GM13976 (cell line): Measurements from ENCODE around the gene SPTBN1.

ENCODE experiments used
- DNase-seq: peaks from one replicate; pipeline ENCODE4 v3.0.0; 2012; ENCODE audit warnings: low spot score
- in situ Hi-C: fragments of 300-500 bp; cut with MboI; formaldehyde crosslinking; loops from one replicate; pipeline ENCODE4 v1.12.0; 2022; ENCODE audit warnings: low sequenced_read_pairs, mixed read lengths, inconsistent platforms; ENCODE audit not compliant: unreplicated experiment
- TF ChIP-seq, protein P1 (sequence below): IDR thresholded peaks from 2 replicates; pipeline ENCODE4 v1.5.1; 2012; ENCODE audit warnings: borderline replicate concordance, mild to moderate bottlenecking; ENCODE audit not compliant: insufficient read depth; ENCODE audit errors: extremely low read depth, missing control alignments, control extremely low read depth

The SPTBN1 gene

DNA sequence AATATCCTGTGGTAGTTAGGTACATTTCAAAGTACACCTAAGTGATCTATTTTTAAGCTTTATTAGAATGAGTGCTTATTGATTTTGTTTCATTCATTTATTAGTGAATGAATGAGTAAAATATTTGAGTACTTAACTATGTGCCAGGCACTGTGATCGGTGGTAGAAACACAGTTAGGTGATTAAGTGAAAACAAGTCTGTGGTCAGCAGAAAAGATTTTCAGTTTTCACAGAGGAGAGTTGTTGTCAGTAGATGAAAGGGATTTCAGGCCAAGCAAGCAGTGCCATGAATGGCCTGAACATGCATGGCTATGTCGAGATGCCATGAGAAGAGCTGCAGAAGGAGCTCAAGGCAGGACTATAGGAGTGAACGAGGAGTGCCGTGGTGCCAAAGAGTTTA is 85.9 kb downstream of the SPTBN1 start:
- in situ Hi-C loops: no loop called here
- TF ChIP-seq, protein P1, sequence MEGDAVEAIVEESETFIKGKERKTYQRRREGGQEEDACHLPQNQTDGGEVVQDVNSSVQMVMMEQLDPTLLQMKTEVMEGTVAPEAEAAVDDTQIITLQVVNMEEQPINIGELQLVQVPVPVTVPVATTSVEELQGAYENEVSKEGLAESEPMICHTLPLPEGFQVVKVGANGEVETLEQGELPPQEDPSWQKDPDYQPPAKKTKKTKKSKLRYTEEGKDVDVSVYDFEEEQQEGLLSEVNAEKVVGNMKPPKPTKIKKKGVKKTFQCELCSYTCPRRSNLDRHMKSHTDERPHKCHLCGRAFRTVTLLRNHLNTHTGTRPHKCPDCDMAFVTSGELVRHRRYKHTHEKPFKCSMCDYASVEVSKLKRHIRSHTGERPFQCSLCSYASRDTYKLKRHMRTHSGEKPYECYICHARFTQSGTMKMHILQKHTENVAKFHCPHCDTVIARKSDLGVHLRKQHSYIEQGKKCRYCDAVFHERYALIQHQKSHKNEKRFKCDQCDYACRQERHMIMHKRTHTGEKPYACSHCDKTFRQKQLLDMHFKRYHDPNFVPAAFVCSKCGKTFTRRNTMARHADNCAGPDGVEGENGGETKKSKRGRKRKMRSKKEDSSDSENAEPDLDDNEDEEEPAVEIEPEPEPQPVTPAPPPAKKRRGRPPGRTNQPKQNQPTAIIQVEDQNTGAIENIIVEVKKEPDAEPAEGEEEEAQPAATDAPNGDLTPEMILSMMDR: no peak
- no peak for DNase-seq

DNA sequence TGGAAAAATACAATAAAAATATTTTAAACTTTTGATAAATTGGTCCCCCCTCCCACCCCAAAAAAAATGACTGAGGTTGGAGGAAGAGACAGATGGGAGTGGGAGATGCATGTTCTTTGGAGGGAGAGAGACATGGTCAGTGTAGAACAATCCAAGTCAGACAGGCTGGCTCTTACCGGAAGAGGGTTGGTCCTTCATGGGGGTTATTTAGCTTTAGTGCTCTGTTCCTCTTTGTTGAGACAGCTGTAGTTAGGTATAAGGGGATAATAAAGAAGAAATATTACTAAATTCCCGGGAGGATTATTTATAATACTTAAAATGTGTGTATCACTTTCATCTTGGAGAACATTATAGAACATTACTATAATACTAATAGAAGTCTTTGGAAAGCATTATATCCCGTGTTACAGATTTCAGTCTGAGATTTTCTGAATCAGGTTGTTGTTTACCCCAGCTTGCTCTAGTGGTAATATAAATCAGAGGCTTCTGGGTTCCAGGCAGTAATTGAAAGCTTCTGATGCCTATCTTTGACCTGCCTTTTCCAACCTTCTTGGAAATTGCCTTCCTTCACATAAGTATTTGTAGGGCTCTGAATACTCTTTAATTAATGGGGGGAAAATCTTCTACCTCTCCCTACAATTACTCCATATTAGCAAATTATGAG is 87.7 kb downstream of the SPTBN1 start:
- TF ChIP-seq, protein P1: no peak
- DNase-seq: no peak
- in situ Hi-C loops: no loop called here

- in situ Hi-C loops: no loop called here
- no peak for DNase-seq
- TF ChIP-seq, protein P1: no peak
Measured at GRCh38 chr2:54545702-54546450, 89.7 kb downstream of the SPTBN1 start.

GRCh38 chr2:54546518-54546917 is 90.4 kb downstream of the SPTBN1 start:
- DNase-seq: no peak
- in situ Hi-C loops: no loop called here
- TF ChIP-seq, protein P1: no peak

DNA sequence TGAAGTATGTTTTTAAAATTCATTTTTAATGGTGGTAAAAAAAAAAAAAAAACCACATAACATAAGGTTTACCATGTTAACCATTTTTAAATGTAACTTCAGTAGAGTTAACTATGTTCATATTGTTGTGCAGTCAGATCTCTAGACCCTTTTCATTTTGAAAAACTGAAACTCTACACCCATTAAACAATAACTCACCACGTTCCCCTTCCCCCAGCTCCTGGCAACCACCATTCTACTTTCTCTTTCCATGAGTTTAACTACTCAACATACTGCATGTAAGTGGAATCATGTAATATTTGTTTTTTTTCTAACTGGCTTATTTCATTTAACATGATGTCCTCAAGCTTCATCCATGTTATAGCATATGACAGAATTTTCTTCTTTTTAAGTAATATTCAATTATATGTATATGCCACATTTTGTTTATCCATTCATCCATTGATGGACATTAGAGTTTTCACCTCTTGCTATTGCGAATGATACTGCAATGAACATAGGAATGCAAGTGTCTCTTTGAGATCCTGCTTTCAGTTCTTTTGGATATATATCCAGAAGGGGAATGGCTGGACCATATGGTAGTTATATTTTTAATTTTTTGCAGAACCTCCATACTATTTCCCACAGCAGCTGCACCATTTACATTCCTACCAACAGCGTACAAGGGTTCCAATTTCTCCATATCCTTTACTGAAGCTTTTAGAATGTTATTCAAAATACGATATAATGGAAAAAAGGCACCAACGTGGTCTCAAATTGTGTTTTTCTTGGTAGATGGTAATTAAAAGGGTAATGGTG is 91.0 kb downstream of the SPTBN1 start:
- DNase-seq: no peak
- TF ChIP-seq, protein P1: no peak
- in situ Hi-C loops: no loop called here

GRCh38 chr2:54549430-54549829 is 93.3 kb downstream of the SPTBN1 start:
- TF ChIP-seq, protein P1: no peak
- no peak for DNase-seq
- in situ Hi-C loops: no loop called here
